CD4-positive, alpha-beta T cell (primary cell): ENCODE measurements around the gene RAD51AP2. TPM values are rescaled to one million over a fixed set of nuclear protein-coding genes. Genes with fewer than 3 reads are reported as not detected.

Source experiments
- ATAC-seq: fragments of 200-7000 bp; cut with Tn5 transposase; one replicate; pipeline ENCODE4 v1.10.0; 2022; ENCODE audit warnings: mild to moderate bottlenecking; ENCODE audit not compliant: poor library complexity
- CTCF ChIA-PET: fragments of 350-600 bp; sonication (Branson Sonifier 250); formaldehyde crosslinking; loops from one replicate; lab custom pipeline; 2021; ENCODE audit warnings: antibody characterized with exemption, inconsistent platforms; lab: Charles Lee
- POLR2A ChIA-PET: fragments of 350-600 bp; sonication (Branson Sonifier 250); formaldehyde crosslinking; loops from one replicate; lab custom pipeline; 2021; ENCODE audit warnings: antibody characterized with exemption, inconsistent platforms; lab: Charles Lee
- DNase-seq, 14 experiments: peaks; one replicate each; pipeline ENCODE4 v3.0.0-alpha.2; 2013 to 2020; ENCODE audit warnings: mixed read lengths in 2 of 14
- H3K27ac ChIP-seq, 2 donors: one replicate each; pipeline versions ENCODE4 v1.5.1 to v1.7.0; 2013; ENCODE audit warnings: low read length in 2 of 2, low read depth in 1 of 2, mild to moderate bottlenecking in 1 of 2
- H3K27me3 ChIP-seq, 2 experiments: 1 replicate in 1 of 2; 2 replicates in 1 of 2; pipeline versions ENCODE4 v1.6.1 to v1.7.0; 2013; ENCODE audit warnings: low read length in 2 of 2, control low read depth in 1 of 2, mild to moderate bottlenecking in 1 of 2, moderate library complexity in 1 of 2; ENCODE audit not compliant: insufficient read depth in 2 of 2, control insufficient read depth in 1 of 2
- H3K36me3 ChIP-seq: one replicate; pipeline ENCODE4 v1.6.1; 2013; ENCODE audit warnings: low read length, control low read depth; ENCODE audit not compliant: insufficient read depth
- H3K4me1 ChIP-seq: one replicate; pipeline ENCODE4 v1.6.1; 2013; ENCODE audit warnings: low read length, control low read depth; ENCODE audit not compliant: insufficient read depth
- H3K4me3 ChIP-seq: one replicate; pipeline ENCODE4 v1.5.1; 2013; ENCODE audit warnings: mild to moderate bottlenecking, low read length, moderate library complexity
- H3K9me3 ChIP-seq, 2 experiments: 1 replicate in 1 of 2; 2 replicates in 1 of 2; pipeline versions ENCODE4 v1.6.1 to v1.7.0; 2013; ENCODE audit warnings: low read length in 2 of 2, mild to moderate bottlenecking in 2 of 2, control low read depth in 1 of 2, moderate library complexity in 1 of 2; ENCODE audit not compliant: control insufficient read depth in 1 of 2, insufficient read depth in 1 of 2
- H3K27ac Mint-ChIP-seq: one replicate; pipeline ENCODE4 v1.8.0; 2020; ENCODE audit warnings: mixed read lengths
- H3K27me3 Mint-ChIP-seq: one replicate; pipeline ENCODE4 v1.8.0; 2021; ENCODE audit warnings: mixed read lengths
- H3K36me3 Mint-ChIP-seq: one replicate; pipeline ENCODE4 v1.8.0; 2021; ENCODE audit warnings: low read depth, mixed read lengths
- H3K4me1 Mint-ChIP-seq: one replicate; pipeline ENCODE4 v1.8.0; 2021; ENCODE audit warnings: low read depth, mixed read lengths
- H3K4me3 Mint-ChIP-seq: one replicate; pipeline ENCODE4 v1.8.0; 2020; ENCODE audit warnings: mild to moderate bottlenecking, mixed read lengths
- H3K9me3 Mint-ChIP-seq: one replicate; pipeline ENCODE4 v1.8.0; 2020; ENCODE audit warnings: mixed read lengths
- intact Hi-C, 2 experiments: fragments of 100-400 bp; cut with DNase I in 1 of 2; cut with micrococcal nuclease in 1 of 2; formaldehyde crosslinking; loops; one replicate each; pipeline versions ENCODE4 v1.15.1 to v1.9.0; 2023 to 2025; cut with DNase I, micrococcal nuclease
- total RNA-seq, 174 experiments: library from RNA in 2 of 174; stranded (reverse) in 2 of 174; gene quantifications; one replicate each; pipeline ENCODE4 v1.2.3 and lab custom pipeline; 2021 to 2026
- TF ChIP-seq, protein P1 (sequence below): fragments of 200-600 bp; IDR thresholded peaks from one replicate; pipeline ENCODE4 v1.8.0; 2022; ENCODE audit warnings: antibody characterized with exemption, mild to moderate bottlenecking

Gene RAD51AP2
- total RNA-seq, 2 experiments from 2014 or later, result not detected

GRCh38 chr2:17476830-17477229, 41.4 kb downstream of the RAD51AP2 start:
- H3K27ac ChIP-seq, result no peak overlapping the region
- no peak for ATAC-seq
- Mint-ChIP-seq H3K4me3 (no peak overlapping the region), H3K36me3 (no peaks in the 10 kb centered on the region), H3K27ac (no peak overlapping the region), H3K4me1 (no peaks in the 10 kb centered on the region), H3K9me3 (no peaks in the 10 kb centered on the region), H3K27me3 (no peaks in the 10 kb centered on the region)
- no peaks in the 10 kb centered on the region for H3K27me3 ChIP-seq
- TF ChIP-seq, protein P1, sequence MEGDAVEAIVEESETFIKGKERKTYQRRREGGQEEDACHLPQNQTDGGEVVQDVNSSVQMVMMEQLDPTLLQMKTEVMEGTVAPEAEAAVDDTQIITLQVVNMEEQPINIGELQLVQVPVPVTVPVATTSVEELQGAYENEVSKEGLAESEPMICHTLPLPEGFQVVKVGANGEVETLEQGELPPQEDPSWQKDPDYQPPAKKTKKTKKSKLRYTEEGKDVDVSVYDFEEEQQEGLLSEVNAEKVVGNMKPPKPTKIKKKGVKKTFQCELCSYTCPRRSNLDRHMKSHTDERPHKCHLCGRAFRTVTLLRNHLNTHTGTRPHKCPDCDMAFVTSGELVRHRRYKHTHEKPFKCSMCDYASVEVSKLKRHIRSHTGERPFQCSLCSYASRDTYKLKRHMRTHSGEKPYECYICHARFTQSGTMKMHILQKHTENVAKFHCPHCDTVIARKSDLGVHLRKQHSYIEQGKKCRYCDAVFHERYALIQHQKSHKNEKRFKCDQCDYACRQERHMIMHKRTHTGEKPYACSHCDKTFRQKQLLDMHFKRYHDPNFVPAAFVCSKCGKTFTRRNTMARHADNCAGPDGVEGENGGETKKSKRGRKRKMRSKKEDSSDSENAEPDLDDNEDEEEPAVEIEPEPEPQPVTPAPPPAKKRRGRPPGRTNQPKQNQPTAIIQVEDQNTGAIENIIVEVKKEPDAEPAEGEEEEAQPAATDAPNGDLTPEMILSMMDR, result no peak
- no peak for DNase-seq
- no peak overlapping the region for H3K4me3 ChIP-seq
- ChIA-PET CTCF (no interaction called here), POLR2A (no interaction called here)
- H3K4me1 ChIP-seq, result no peaks in the 10 kb centered on the region
- H3K36me3 ChIP-seq, result no peaks in the 10 kb centered on the region
- H3K9me3 ChIP-seq, result no peaks in the 10 kb centered on the region
- intact Hi-C loops, result no loop called here

GRCh38 chr2:17476064-17476463, 42.2 kb downstream of the RAD51AP2 start:
- intact Hi-C loops, result no loop called here
- DNase-seq (no peak), ATAC-seq (no peak)
- Histone ChIP-seq H3K4me3 (no peak overlapping the region), H3K36me3 (no peaks in the 10 kb centered on the region), H3K27ac (no peak overlapping the region), H3K27me3 (no peaks in the 10 kb centered on the region), H3K9me3 (peaks cover under 1 to 7% of the 10 kb centered on the region in 2 experiments), H3K4me1 (no peaks in the 10 kb centered on the region)
- no peaks in the 10 kb centered on the region for H3K36me3 Mint-ChIP-seq
- no peaks in the 10 kb centered on the region for H3K4me1 Mint-ChIP-seq
- H3K27ac Mint-ChIP-seq, result no peak overlapping the region
- no peaks in the 10 kb centered on the region for H3K9me3 Mint-ChIP-seq
- ChIA-PET CTCF (no interaction called here), POLR2A (no interaction called here)
- no peaks in the 10 kb centered on the region for H3K27me3 Mint-ChIP-seq
- TF ChIP-seq, protein P1, result no peak
- H3K4me3 Mint-ChIP-seq, result no peak overlapping the region

GRCh38 chr2:17475286-17475685, 43.0 kb downstream of the RAD51AP2 start:
- Histone ChIP-seq H3K36me3 (no peaks in the 10 kb centered on the region), H3K9me3 (peaks cover 4 to 13% of the 10 kb centered on the region in 2 experiments), H3K27me3 (no peaks in the 10 kb centered on the region), H3K4me3 (no peak overlapping the region), H3K27ac (no peak overlapping the region), H3K4me1 (no peaks in the 10 kb centered on the region)
- ChIA-PET POLR2A (no interaction called here), CTCF (no interaction called here)
- Mint-ChIP-seq H3K27ac (no peak overlapping the region), H3K4me3 (no peak overlapping the region), H3K4me1 (no peaks in the 10 kb centered on the region), H3K27me3 (no peaks in the 10 kb centered on the region), H3K9me3 (no peaks in the 10 kb centered on the region), H3K36me3 (no peaks in the 10 kb centered on the region)
- intact Hi-C loops, result no loop called here
- DNase-seq (no peak), ATAC-seq (no peak)
- TF ChIP-seq, protein P1, result no peak
